Panc1 (cell line): ENCODE data around the gene SFSWAP. TPM values are rescaled to one million over a fixed set of nuclear protein-coding genes. Genes with fewer than 3 reads are reported as not detected.

Source experiments
- ATAC-seq: fragments of 200-7000 bp; cut with Tn5 transposase; 2 replicates; pipeline ENCODE4 v1.9.1; 2020; ENCODE audit warnings: mild to moderate bottlenecking, moderate library complexity
- BruUV-seq: library from RNA; stranded (reverse); fragments of 400-500 nt; replicated peaks from 2 replicates; lab custom pipeline; 2021; lab: Mats Ljungman, UMichigan
- CTCF ChIA-PET: fragments of 300-600 bp; sonication (Branson Sonifier 250); formaldehyde crosslinking; loops from one replicate; lab custom pipeline; 2022; ENCODE audit warnings: antibody characterized with exemption; lab: Charles Lee
- POLR2A ChIA-PET: fragments of 300-600 bp; sonication (Branson Sonifier 250); formaldehyde crosslinking; loops from one replicate; lab custom pipeline; 2022; ENCODE audit warnings: antibody characterized with exemption; lab: Charles Lee
- DNase-seq: peaks from one replicate; pipeline ENCODE4 v3.0.0-alpha.2; 2010; ENCODE audit warnings: low read depth, low spot score
- H3K27ac ChIP-seq: 2 replicates; pipeline ENCODE4 v1.5.1; 2011; ENCODE audit warnings: mild to moderate bottlenecking, low read length, inconsistent platforms
- H3K27me3 ChIP-seq: fragments of 200-500 bp; sonication (Bioruptor generic); 2 replicates; pipeline ENCODE4 v1.6.0; 2014; ENCODE audit warnings: low read length, inconsistent platforms; ENCODE audit not compliant: control insufficient read depth, insufficient read depth
- H3K36me3 ChIP-seq: fragments of 200-500 bp; sonication (Bioruptor generic); 2 replicates; pipeline ENCODE4 v1.5.1; 2014; ENCODE audit warnings: inconsistent platforms, mild to moderate bottlenecking, low read length, moderate library complexity; ENCODE audit not compliant: control insufficient read depth, insufficient read depth
- H3K4me1 ChIP-seq: 2 replicates; pipeline ENCODE4 v1.5.1; 2011; ENCODE audit warnings: inconsistent platforms, mild to moderate bottlenecking, low read length, moderate library complexity; ENCODE audit not compliant: control insufficient read depth, insufficient read depth
- H3K4me3 ChIP-seq, 2 experiments: 2 replicates each; pipeline ENCODE4 v1.5.1; 2011 to 2012; ENCODE audit warnings: low read depth in 2 of 2, low read length in 2 of 2, mild to moderate bottlenecking in 2 of 2, inconsistent platforms in 1 of 2, moderate library complexity in 1 of 2
- H3K9me3 ChIP-seq: fragments of 200-500 bp; sonication (Bioruptor generic); 2 replicates; pipeline ENCODE4 v1.5.1; 2014; ENCODE audit warnings: low read depth, mild to moderate bottlenecking, inconsistent platforms, low read length, moderate library complexity; ENCODE audit not compliant: control insufficient read depth, insufficient read depth
- POLR2AphosphoS5 ChIP-seq: IDR thresholded peaks from 2 replicates; pipeline ENCODE4 v1.6.1; 2012; ENCODE audit warnings: mild to moderate bottlenecking, low read depth, low read length, moderate library complexity
- SIN3A ChIP-seq: IDR thresholded peaks from 2 replicates; pipeline ENCODE4 v1.6.1; 2012; ENCODE audit warnings: low read depth, mild to moderate bottlenecking, low read length, moderate library complexity, borderline replicate concordance; ENCODE audit not compliant: insufficient read depth
- TCF7L2 ChIP-seq: IDR thresholded peaks from 2 replicates; pipeline ENCODE4 v1.6.1; 2011; ENCODE audit warnings: mild to moderate bottlenecking, low read depth, low read length, inconsistent platforms
- in situ Hi-C: cut with HindIII; loops from 2 replicates; pipeline ENCODE4 v1.10.0; 2016; ENCODE audit warnings: low sequenced_read_pairs, low pct_unique_long_range_greater_than_20kb
- intact Hi-C: fragments of 100-400 bp; cut with micrococcal nuclease; formaldehyde crosslinking; loops from one replicate; pipeline ENCODE4 v1.10.0; 2022; ENCODE audit not compliant: unreplicated experiment
- total RNA-seq: library from RNA; stranded (reverse); gene quantifications from one replicate; pipeline ENCODE4 v1.2.1, GENCODE V29; 2021; ENCODE audit not compliant: unreplicated experiment
- TF ChIP-seq, protein P1 (sequence below): fragments of 450-650 bp; IDR thresholded peaks from 2 replicates; pipeline ENCODE4 v1.5.1; 2017; ENCODE audit warnings: mild to moderate bottlenecking
- TF ChIP-seq, protein P2 (sequence below), 2 experiments: IDR thresholded peaks; 2 replicates each; pipeline ENCODE4 v1.6.1; 2011 to 2012; ENCODE audit warnings: low read depth in 2 of 2, control low read depth in 1 of 2, low read length in 1 of 2, mild to moderate bottlenecking in 1 of 2, moderate library complexity in 1 of 2; ENCODE audit not compliant: insufficient read depth in 1 of 2

Gene SFSWAP
- total RNA-seq, 1 experiment from 2014 or later, result 41.6 TPM

DNA sequence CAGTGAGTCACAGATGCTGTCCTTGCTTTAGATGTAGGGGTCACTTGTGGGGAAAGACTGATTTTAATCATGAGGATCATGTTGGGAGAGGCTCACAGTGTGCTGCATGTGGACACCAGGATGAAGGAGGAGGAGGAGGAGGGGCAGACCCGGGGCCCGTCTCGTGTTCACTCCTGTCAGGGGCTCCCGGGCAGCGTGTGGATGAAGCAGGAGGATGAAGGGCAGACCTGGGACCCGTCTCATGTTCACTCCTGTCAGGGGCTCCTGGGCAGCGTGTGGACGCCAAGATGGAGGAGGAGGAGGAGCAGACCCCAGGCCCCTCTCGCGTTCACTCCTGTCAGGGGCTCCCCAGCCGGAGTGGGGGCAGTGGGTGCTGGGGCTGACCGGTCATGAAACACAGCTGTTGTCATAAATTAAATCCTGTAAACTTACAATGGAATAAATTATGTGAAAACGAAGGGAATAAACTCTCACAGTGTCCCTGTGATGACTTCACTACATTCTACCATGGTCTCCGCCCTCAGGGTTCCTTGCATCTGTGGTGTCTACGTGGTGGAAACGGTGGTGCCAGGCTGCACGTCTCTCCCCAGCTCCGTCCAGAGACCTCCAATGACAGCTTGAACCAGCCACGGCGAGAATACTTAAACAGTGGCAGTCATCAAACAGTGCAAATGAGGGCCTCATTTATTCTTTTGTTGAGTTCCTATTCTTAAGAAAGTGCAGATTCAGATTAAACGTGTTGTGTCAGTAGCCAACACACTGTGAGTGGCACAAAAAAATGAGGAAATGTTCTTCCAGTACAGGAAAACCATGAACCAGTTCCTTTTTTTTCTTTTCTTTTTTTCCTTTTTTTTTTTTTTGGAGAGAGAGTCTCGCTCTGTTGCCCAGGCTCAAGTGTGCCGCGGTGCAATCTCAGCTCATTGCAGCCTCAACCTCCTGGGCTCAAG is 37.7 kb upstream of the SFSWAP start:
- no TSS peak for BruUV-seq
- TF ChIP-seq, protein P1, sequence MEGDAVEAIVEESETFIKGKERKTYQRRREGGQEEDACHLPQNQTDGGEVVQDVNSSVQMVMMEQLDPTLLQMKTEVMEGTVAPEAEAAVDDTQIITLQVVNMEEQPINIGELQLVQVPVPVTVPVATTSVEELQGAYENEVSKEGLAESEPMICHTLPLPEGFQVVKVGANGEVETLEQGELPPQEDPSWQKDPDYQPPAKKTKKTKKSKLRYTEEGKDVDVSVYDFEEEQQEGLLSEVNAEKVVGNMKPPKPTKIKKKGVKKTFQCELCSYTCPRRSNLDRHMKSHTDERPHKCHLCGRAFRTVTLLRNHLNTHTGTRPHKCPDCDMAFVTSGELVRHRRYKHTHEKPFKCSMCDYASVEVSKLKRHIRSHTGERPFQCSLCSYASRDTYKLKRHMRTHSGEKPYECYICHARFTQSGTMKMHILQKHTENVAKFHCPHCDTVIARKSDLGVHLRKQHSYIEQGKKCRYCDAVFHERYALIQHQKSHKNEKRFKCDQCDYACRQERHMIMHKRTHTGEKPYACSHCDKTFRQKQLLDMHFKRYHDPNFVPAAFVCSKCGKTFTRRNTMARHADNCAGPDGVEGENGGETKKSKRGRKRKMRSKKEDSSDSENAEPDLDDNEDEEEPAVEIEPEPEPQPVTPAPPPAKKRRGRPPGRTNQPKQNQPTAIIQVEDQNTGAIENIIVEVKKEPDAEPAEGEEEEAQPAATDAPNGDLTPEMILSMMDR, result no peak
- TF ChIP-seq SIN3A, result no peak
- TF ChIP-seq, protein P2, sequence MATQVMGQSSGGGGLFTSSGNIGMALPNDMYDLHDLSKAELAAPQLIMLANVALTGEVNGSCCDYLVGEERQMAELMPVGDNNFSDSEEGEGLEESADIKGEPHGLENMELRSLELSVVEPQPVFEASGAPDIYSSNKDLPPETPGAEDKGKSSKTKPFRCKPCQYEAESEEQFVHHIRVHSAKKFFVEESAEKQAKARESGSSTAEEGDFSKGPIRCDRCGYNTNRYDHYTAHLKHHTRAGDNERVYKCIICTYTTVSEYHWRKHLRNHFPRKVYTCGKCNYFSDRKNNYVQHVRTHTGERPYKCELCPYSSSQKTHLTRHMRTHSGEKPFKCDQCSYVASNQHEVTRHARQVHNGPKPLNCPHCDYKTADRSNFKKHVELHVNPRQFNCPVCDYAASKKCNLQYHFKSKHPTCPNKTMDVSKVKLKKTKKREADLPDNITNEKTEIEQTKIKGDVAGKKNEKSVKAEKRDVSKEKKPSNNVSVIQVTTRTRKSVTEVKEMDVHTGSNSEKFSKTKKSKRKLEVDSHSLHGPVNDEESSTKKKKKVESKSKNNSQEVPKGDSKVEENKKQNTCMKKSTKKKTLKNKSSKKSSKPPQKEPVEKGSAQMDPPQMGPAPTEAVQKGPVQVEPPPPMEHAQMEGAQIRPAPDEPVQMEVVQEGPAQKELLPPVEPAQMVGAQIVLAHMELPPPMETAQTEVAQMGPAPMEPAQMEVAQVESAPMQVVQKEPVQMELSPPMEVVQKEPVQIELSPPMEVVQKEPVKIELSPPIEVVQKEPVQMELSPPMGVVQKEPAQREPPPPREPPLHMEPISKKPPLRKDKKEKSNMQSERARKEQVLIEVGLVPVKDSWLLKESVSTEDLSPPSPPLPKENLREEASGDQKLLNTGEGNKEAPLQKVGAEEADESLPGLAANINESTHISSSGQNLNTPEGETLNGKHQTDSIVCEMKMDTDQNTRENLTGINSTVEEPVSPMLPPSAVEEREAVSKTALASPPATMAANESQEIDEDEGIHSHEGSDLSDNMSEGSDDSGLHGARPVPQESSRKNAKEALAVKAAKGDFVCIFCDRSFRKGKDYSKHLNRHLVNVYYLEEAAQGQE (IDR thresholded peaks at IDR 0.05; ENCODE audit: insufficient read depth in 1 of 2, low read depth in 2 of 2, low read length in 1 of 2), result no peak
- no peak for TF ChIP-seq TCF7L2
- POLR2A ChIA-PET, result no interaction called here
- H3K27me3 ChIP-seq, result peaks cover 11% of the 10 kb centered on the region
- in situ Hi-C loops (no loop called here), intact Hi-C loops (no loop called here)
- no peak overlapping the region for H3K4me3 ChIP-seq
- CTCF ChIA-PET, result no interaction called here
- DNase-seq (no peak), ATAC-seq (no peak)
- H3K4me1 ChIP-seq, result no peaks in the 10 kb centered on the region
- H3K9me3 ChIP-seq, result no peaks in the 10 kb centered on the region
- no peaks in the 10 kb centered on the region for H3K36me3 ChIP-seq
- H3K27ac ChIP-seq, result no peak overlapping the region

DNA sequence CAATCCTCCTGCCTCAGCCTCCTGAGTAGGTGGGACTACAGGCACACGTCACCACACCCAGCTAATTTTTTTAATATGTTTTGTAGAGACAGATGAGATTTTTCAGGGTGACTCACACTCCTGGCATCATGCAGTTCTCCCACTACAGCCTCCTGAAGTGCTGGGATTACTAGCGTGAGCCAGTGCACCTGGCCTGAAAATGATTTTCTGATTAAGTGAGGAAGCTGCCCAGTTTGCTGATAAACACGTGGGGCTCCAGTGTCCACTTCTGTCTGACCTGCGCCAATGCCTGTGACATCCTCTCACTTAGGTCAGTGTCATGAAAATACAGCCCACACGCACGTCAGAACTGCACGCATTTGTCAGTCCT is 37.0 kb upstream of the SFSWAP start:
- no peaks in the 10 kb centered on the region for H3K9me3 ChIP-seq
- TF ChIP-seq, protein P1, result no peak
- TF ChIP-seq, protein P2 (IDR thresholded peaks at IDR 0.05; ENCODE audit: insufficient read depth in 1 of 2, low read depth in 2 of 2, low read length in 1 of 2), result no peak
- TF ChIP-seq POLR2AphosphoS5 (no peak), SIN3A (no peak), TCF7L2 (no peak)
- no TSS peak for BruUV-seq
- in situ Hi-C loops (no loop called here), intact Hi-C loops (no loop called here)
- peaks cover 8% of the 10 kb centered on the region for H3K27me3 ChIP-seq
- POLR2A ChIA-PET, result no interaction called here
- no peak for DNase-seq
- no peak for ATAC-seq
- CTCF ChIA-PET, result no interaction called here
- H3K36me3 ChIP-seq, result no peaks in the 10 kb centered on the region
- no peak overlapping the region for H3K4me3 ChIP-seq
- H3K27ac ChIP-seq, result no peak overlapping the region
- no peaks in the 10 kb centered on the region for H3K4me1 ChIP-seq
